Stimulated activated CD4-positive, alpha-beta T cell treated with anti-CD3 and anti-CD28 coated beads, Interleukin-1b, Interleukin-23, amount 100 ng/mL, for 1 hour (primary cell): ENCODE measurements around the gene SCYL1.

Source experiments
- DNase-seq, 2 donors: peaks; one replicate each; pipeline ENCODE4 v3.0.0-alpha.2; 2020; ENCODE audit warnings: low read depth in 2 of 2

SCYL1 gene

GRCh38 chr11:65493367-65494176 lies 31.3 kb upstream of the SCYL1 start:
- DNase-seq: no peak

- DNase-seq: no peak
Measured at GRCh38 chr11:65496304-65497140, 28.4 kb upstream of the SCYL1 start.

- DNase-seq: peak; percentile 97 to 98
Measured at GRCh38 chr11:65497141-65498041, 27.5 kb upstream of the SCYL1 start.

GRCh38 chr11:65498042-65498726 lies 26.7 kb upstream of the SCYL1 start:
- no peak for DNase-seq

GRCh38 chr11:65498727-65498976 lies 26.2 kb upstream of the SCYL1 start:
- DNase-seq: no peak

- peak; percentile 90 to 94 for DNase-seq
Measured at GRCh38 chr11:65498977-65499712, 25.7 kb upstream of the SCYL1 start, which contains the start of gene MALAT1. Gene MALAT1, plus strand, starts transcription at chr11:65499045.

GRCh38 chr11:65499713-65500386 lies 25.0 kb upstream of the SCYL1 start:
- DNase-seq: no peak

- no peak for DNase-seq
Measured at GRCh38 chr11:65500387-65501185, 24.3 kb upstream of the SCYL1 start.

- DNase-seq: no peak
Measured at GRCh38 chr11:65501186-65501471, 23.8 kb upstream of the SCYL1 start.

- DNase-seq: no peak
Measured at GRCh38 chr11:65501472-65502273, 23.2 kb upstream of the SCYL1 start.

GRCh38 chr11:65502274-65502554 lies 22.7 kb upstream of the SCYL1 start:
- DNase-seq: no peak

GRCh38 chr11:65502555-65503367 lies 22.1 kb upstream of the SCYL1 start:
- no peak for DNase-seq

- no peak for DNase-seq
Measured at GRCh38 chr11:65503368-65503948, 21.4 kb upstream of the SCYL1 start.

- DNase-seq: no peak
Measured at GRCh38 chr11:65503949-65504673, 20.8 kb upstream of the SCYL1 start.

GRCh38 chr11:65504674-65505465 lies 20.0 kb upstream of the SCYL1 start:
- DNase-seq: no peak
